IMR-90 (cell line): Measurements from ENCODE around the gene FOSB. TPM values are rescaled to one million over a fixed set of nuclear protein-coding genes. Genes with fewer than 3 reads are reported as not detected.

Experiments used
- ATAC-seq: fragments of 200-7000 bp; cut with Tn5 transposase; 2 replicates; pipeline ENCODE4 v1.9.1; 2020; ENCODE audit warnings: low read depth, mild to moderate bottlenecking, moderate library complexity
- BruUV-seq: library from RNA; stranded (reverse); fragments of 400-500 nt; replicated peaks from 2 replicates; lab custom pipeline; 2021; lab: Mats Ljungman, UMichigan
- CTCF ChIA-PET: fragments of 300-600 bp; formaldehyde crosslinking; extraction: SDS; loops from one replicate; lab custom pipeline; 2021; ENCODE audit warnings: antibody characterized with exemption; lab: Yijun Ruan, JAX
- POLR2A ChIA-PET: fragments of 300-600 bp; sonication (Branson Sonifier 250); formaldehyde crosslinking; loops from one replicate; lab custom pipeline; 2022; ENCODE audit warnings: antibody characterized with exemption; ENCODE audit not compliant: unreplicated experiment; lab: Charles Lee
- DNase-seq: peaks from one replicate; pipeline ENCODE4 v3.0.0; 2013
- H2AFZ ChIP-seq: replicated peaks from 2 replicates; pipeline ENCODE3; 2013; ENCODE audit warnings: low read length, mild to moderate bottlenecking; ENCODE audit not compliant: poor library complexity
- H2AK5ac ChIP-seq: 2 replicates; pipeline ENCODE4 v1.6.1; 2013; ENCODE audit warnings: low read depth, low read length, inconsistent platforms
- H2AK9ac ChIP-seq: replicated peaks from 2 replicates; pipeline ENCODE3; 2013; ENCODE audit warnings: mild to moderate bottlenecking, low read depth, low read length, moderate library complexity; ENCODE audit not compliant: poor library complexity
- H2BK120ac ChIP-seq: 2 replicates; pipeline ENCODE4 v1.6.1; 2013; ENCODE audit warnings: low read depth, low read length, inconsistent platforms
- H2BK15ac ChIP-seq: 3 replicates; pipeline ENCODE4 v1.6.1; 2013; ENCODE audit warnings: low read depth, low read length, inconsistent platforms
- H2BK20ac ChIP-seq: 2 replicates; pipeline ENCODE4 v1.6.1; 2013; ENCODE audit warnings: low read depth, mild to moderate bottlenecking, inconsistent platforms, low read length, moderate library complexity
- H2BK5ac ChIP-seq: 2 replicates; pipeline ENCODE4 v1.6.1; 2013; ENCODE audit warnings: mild to moderate bottlenecking, low read depth, low read length, inconsistent platforms; ENCODE audit not compliant: poor library complexity, severe bottlenecking
- H3K14ac ChIP-seq: replicated peaks from 2 replicates; pipeline ENCODE4 v1.6.1; 2013; ENCODE audit warnings: low read depth, low read length, inconsistent platforms
- H3K18ac ChIP-seq: 2 replicates; pipeline ENCODE4 v1.6.1; 2013; ENCODE audit warnings: low read depth, low read length, control low read depth
- H3K23ac ChIP-seq: 2 replicates; pipeline ENCODE4 v1.6.1; 2013; ENCODE audit warnings: low read depth, low read length, inconsistent platforms
- H3K27ac ChIP-seq: 2 replicates; pipeline ENCODE4 v1.5.1; 2013; ENCODE audit warnings: mild to moderate bottlenecking, control low read depth, low read length; ENCODE audit not compliant: insufficient read depth
- H3K27me3 ChIP-seq: 2 replicates; pipeline ENCODE4 v1.6.1; 2013; ENCODE audit warnings: low read length; ENCODE audit not compliant: control insufficient read depth, insufficient read depth
- H3K36me3 ChIP-seq: 2 replicates; pipeline ENCODE4 v1.6.1; 2013; ENCODE audit warnings: low read length, mixed read lengths; ENCODE audit not compliant: control insufficient read depth, insufficient read depth
- H3K4ac ChIP-seq: 2 replicates; pipeline ENCODE4 v1.6.1; 2013; ENCODE audit warnings: low read depth, low read length, inconsistent platforms
- H3K4me1 ChIP-seq: 2 replicates; pipeline ENCODE4 v1.6.1; 2013; ENCODE audit warnings: low read length, mixed read lengths; ENCODE audit not compliant: control insufficient read depth, insufficient read depth
- H3K4me2 ChIP-seq: 2 replicates; pipeline ENCODE4 v1.6.1; 2013; ENCODE audit warnings: low read depth, mild to moderate bottlenecking, control low read depth, low read length, moderate library complexity
- H3K4me3 ChIP-seq: 2 replicates; pipeline ENCODE4 v1.5.1; 2013; ENCODE audit warnings: low read depth, mild to moderate bottlenecking, control low read depth, low read length, moderate library complexity; ENCODE audit not compliant: insufficient read depth
- H3K56ac ChIP-seq: 2 replicates; pipeline ENCODE4 v1.6.1; 2013; ENCODE audit warnings: low read length, inconsistent platforms; ENCODE audit not compliant: insufficient read depth; ENCODE audit errors: extremely low read depth
- H3K79me1 ChIP-seq, 2 experiments: 2 replicates each; pipeline ENCODE4 v1.6.1; 2013; ENCODE audit warnings: low read length in 2 of 2, inconsistent platforms in 1 of 2, low read depth in 1 of 2
- H3K9ac ChIP-seq: 2 replicates; pipeline ENCODE4 v1.6.1; 2013; ENCODE audit warnings: low read depth, low read length, control low read depth
- H3K9me1 ChIP-seq: 2 replicates; pipeline ENCODE4 v1.6.1; 2013; ENCODE audit warnings: low read length, inconsistent platforms; ENCODE audit not compliant: insufficient read depth
- H3K9me3 ChIP-seq: 2 replicates; pipeline ENCODE4 v1.6.1; 2013; ENCODE audit warnings: low read length; ENCODE audit not compliant: control insufficient read depth, insufficient read depth
- H4K20me1 ChIP-seq: 2 replicates; pipeline ENCODE4 v1.6.1; 2013; ENCODE audit warnings: low read length, inconsistent platforms; ENCODE audit not compliant: insufficient read depth
- H4K5ac ChIP-seq: 2 replicates; pipeline ENCODE4 v1.6.1; 2013; ENCODE audit warnings: mild to moderate bottlenecking, low read depth, low read length, control low read depth
- H4K8ac ChIP-seq, 2 experiments: 2 replicates each; pipeline ENCODE4 v1.6.1; 2013; ENCODE audit warnings: low read depth in 2 of 2, low read length in 2 of 2, control low read depth in 1 of 2, inconsistent platforms in 1 of 2
- H4K91ac ChIP-seq: 2 replicates; pipeline ENCODE4 v1.6.1; 2013; ENCODE audit warnings: low read depth, low read length, inconsistent platforms; ENCODE audit not compliant: insufficient read depth
- FOS ChIP-seq: fragments of 150-350 bp; IDR thresholded peaks from 2 replicates; pipeline ENCODE4 v1.6.1; 2016; ENCODE audit warnings: low read depth, low read length
- MXI1 ChIP-seq: IDR thresholded peaks from 2 replicates; pipeline ENCODE4 v1.6.1; 2012; ENCODE audit warnings: low read depth, mild to moderate bottlenecking, low read length, moderate library complexity, borderline replicate concordance
- RFX5 ChIP-seq: IDR thresholded peaks from 2 replicates; pipeline ENCODE4 v1.8.0; 2012; ENCODE audit warnings: low read depth, mild to moderate bottlenecking, low read length, moderate library complexity
- WGBS, 2 experiments: methylation state at CpG; one replicate each; pipeline versions ENCODE4 v1.1.5 to v1.1.7; 2013; ENCODE audit warnings: missing lambda C conversion rate in 2 of 2; ENCODE audit not compliant: insufficient read length in 1 of 2; ENCODE audit errors: extremely low coverage in 2 of 2; 5-methylcytosine and 5-hydroxymethylcytosine counted together
- dilution Hi-C: fragments of 300-500 bp; cut with HindIII; formaldehyde crosslinking; loops from one replicate; pipeline ENCODE4 v1.14.3; 2018; ENCODE audit warnings: low sequenced_read_pairs; ENCODE audit not compliant: unreplicated experiment
- in situ Hi-C: fragments of 300-500 bp; cut with MboI; formaldehyde crosslinking; loops from 3 replicates; pipeline ENCODE4 v1.14.3; 2019; ENCODE audit warnings: low sequenced_read_pairs, inconsistent platforms, mixed read lengths
- intact Hi-C: fragments of 100-400 bp; cut with micrococcal nuclease; formaldehyde crosslinking; loops from 2 replicates; pipeline ENCODE4 v1.10.0; 2022
- polyA plus RNA-seq, 3 experiments: library from polyadenylated mRNA; depleted of rRNA; stranded (reverse); fragments of >200 nt; gene quantifications; 2 replicates each; pipeline ENCODE4 v1.2.3, GENCODE V29; 2012; ENCODE audit warnings: low replicate concordance in 1 of 3
- total RNA-seq: library from RNA; depleted of rRNA; stranded (reverse); fragments of >200 nt; gene quantifications from 2 replicates; pipeline ENCODE4 v1.2.3, GENCODE V29; 2012
- TF ChIP-seq, protein P1 (sequence below): fragments of 150-350 bp; IDR thresholded peaks from 2 replicates; pipeline ENCODE4 v1.6.1; 2017; ENCODE audit warnings: mild to moderate bottlenecking, antibody characterized with exemption, low read length, low read depth
- TF ChIP-seq, protein P2 (sequence below): conservative IDR thresholded peaks from 2 replicates; pipeline ENCODE4 v1.5.1; 2012; ENCODE audit warnings: mild to moderate bottlenecking, low read depth, low read length, improper control_type of control experiment

Gene FOSB
- total and polyA plus RNA-seq, 2 of the 4 experiments (the other 2 are of a cell fraction), result 11.1 to 15.6 TPM

- H3K4me2 ChIP-seq, result no peak overlapping the region
- H3K9me1 ChIP-seq, result no peaks in the 10 kb centered on the region
- ATAC-seq (no peak), DNase-seq (no peak)
- no peak overlapping the region for H2BK20ac ChIP-seq
- H4K20me1 ChIP-seq, result peaks cover 89% of the 10 kb centered on the region
- peaks cover 50% of the 10 kb centered on the region for H3K36me3 ChIP-seq
- intact Hi-C loops (no loop called here), in situ Hi-C loops (no loop called here), dilution Hi-C loops (no loop called here)
- ChIA-PET CTCF (no interaction called here), POLR2A (no interaction called here)
- H3K9me3 ChIP-seq, result no peaks in the 10 kb centered on the region
- BruUV-seq, result no TSS peak
- no peaks in the 10 kb centered on the region for H3K27me3 ChIP-seq
- TF ChIP-seq, protein P1, sequence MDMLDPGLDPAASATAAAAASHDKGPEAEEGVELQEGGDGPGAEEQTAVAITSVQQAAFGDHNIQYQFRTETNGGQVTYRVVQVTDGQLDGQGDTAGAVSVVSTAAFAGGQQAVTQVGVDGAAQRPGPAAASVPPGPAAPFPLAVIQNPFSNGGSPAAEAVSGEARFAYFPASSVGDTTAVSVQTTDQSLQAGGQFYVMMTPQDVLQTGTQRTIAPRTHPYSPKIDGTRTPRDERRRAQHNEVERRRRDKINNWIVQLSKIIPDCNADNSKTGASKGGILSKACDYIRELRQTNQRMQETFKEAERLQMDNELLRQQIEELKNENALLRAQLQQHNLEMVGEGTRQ, result no peak
- TF ChIP-seq, protein P2, sequence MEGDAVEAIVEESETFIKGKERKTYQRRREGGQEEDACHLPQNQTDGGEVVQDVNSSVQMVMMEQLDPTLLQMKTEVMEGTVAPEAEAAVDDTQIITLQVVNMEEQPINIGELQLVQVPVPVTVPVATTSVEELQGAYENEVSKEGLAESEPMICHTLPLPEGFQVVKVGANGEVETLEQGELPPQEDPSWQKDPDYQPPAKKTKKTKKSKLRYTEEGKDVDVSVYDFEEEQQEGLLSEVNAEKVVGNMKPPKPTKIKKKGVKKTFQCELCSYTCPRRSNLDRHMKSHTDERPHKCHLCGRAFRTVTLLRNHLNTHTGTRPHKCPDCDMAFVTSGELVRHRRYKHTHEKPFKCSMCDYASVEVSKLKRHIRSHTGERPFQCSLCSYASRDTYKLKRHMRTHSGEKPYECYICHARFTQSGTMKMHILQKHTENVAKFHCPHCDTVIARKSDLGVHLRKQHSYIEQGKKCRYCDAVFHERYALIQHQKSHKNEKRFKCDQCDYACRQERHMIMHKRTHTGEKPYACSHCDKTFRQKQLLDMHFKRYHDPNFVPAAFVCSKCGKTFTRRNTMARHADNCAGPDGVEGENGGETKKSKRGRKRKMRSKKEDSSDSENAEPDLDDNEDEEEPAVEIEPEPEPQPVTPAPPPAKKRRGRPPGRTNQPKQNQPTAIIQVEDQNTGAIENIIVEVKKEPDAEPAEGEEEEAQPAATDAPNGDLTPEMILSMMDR, result no peak
- no peak for TF ChIP-seq FOS
- TF ChIP-seq RFX5, result no peak
- TF ChIP-seq MXI1, result no peak
- H3K27ac ChIP-seq, result no peak overlapping the region
- no peak overlapping the region for H3K56ac ChIP-seq
- H2BK120ac ChIP-seq, result no peak overlapping the region
- no peak overlapping the region for H4K5ac ChIP-seq
- no peak overlapping the region for H4K91ac ChIP-seq
- 76% methylated on average over 4 of the region's 7 CpGs; no CpG with 5 or more reads in 1 of the 2 experiments for WGBS, 2 experiments
- H2BK15ac ChIP-seq, result no peak overlapping the region
- no peak overlapping the region for H3K18ac ChIP-seq
- H3K14ac ChIP-seq, result no peak overlapping the region
- no peak overlapping the region for H2AK5ac ChIP-seq
- no peak overlapping the region for H3K23ac ChIP-seq
- no peak overlapping the region for H4K8ac ChIP-seq
- no peak overlapping the region for H3K4ac ChIP-seq
- H3K9ac ChIP-seq, result no peak overlapping the region
- no peak overlapping the region for H2BK5ac ChIP-seq
- no peak overlapping the region for H2AK9ac ChIP-seq
- H2AFZ ChIP-seq, result no peak overlapping the region
- 0 out of 2 replicates have a peak, but pooled peaks cover 5% of the 10 kb centered on the region for H3K4me1 ChIP-seq
- H3K4me3 ChIP-seq, result no peak overlapping the region
- peaks cover 16 to 76% of the 10 kb centered on the region in 2 experiments for H3K79me1 ChIP-seq
Observed at GRCh38 chr19:45518469-45518826, 50.7 kb downstream of the FOSB start.
